ENCODE data around the gene ENPP6. TPM values are rescaled to one million over a fixed set of nuclear protein-coding genes. Genes with fewer than 3 reads are reported as not detected.

The ENPP6 gene
- total and polyA plus RNA-seq, 2 of the 13 experiments (the other 11 are each of a cell fraction or from before 2014, with no cell fraction given) = not detected

- TF ChIP-seq MEIS1 (CRISPR knock-in tag; IDR thresholded peaks at IDR 0.05; ENCODE audit: borderline replicate concordance) (0 out of 2 replicates have a peak, but pooled peaks have one; percentile 34), TSC22D2 (CRISPR knock-in tag; IDR thresholded peaks at IDR 0.05; ENCODE audit: borderline replicate concordance) (no peak), SOX13 (IDR thresholded peaks at IDR 0.05) (no peak), SOX13 (CRISPR knock-in tag; conservative IDR thresholded peaks at IDR 0.05 in 1 of 2, IDR thresholded peaks at IDR 0.05 in 1 of 2) (peak in 1 of 2 experiments; percentile 52; a peak in 2 of 4 replicates), ZNF761 (CRISPR knock-in tag; conservative IDR thresholded peaks at IDR 0.05) (no peak), FOXA1 (IDR thresholded peaks at IDR 0.05) (no peak), FOXA1 (CRISPR knock-in tag; IDR thresholded peaks at IDR 0.05) (peak; percentile 84), FOXK1 (CRISPR knock-in tag; IDR thresholded peaks at IDR 0.05; ENCODE audit: borderline replicate concordance, low read depth) (no peak), FOXO1 (CRISPR knock-in tag; IDR thresholded peaks at IDR 0.05) (no peak; the same call in 1 of the 2 replicates), THRA (CRISPR knock-in tag; IDR thresholded peaks at IDR 0.05; ENCODE audit: borderline replicate concordance) (peak; percentile 52; the same call in 1 of the 2 replicates), ETS1 (CRISPR knock-in tag; IDR thresholded peaks at IDR 0.05) (no peak), ZNF333 (CRISPR knock-in tag; IDR thresholded peaks at IDR 0.05; ENCODE audit: borderline replicate concordance) (no peak), ZFY (CRISPR knock-in tag; IDR thresholded peaks at IDR 0.05) (peak; percentile 40; the same call in 1 of the 2 replicates), HNRNPUL1 (IDR thresholded peaks at IDR 0.05; ENCODE audit: low read depth, low read length) (no peak), TEAD2 (CRISPR knock-in tag; IDR thresholded peaks at IDR 0.05) (0 out of 2 replicates have a peak, but pooled peaks have one; percentile 36), TEAD3 (CRISPR knock-in tag; optimal IDR thresholded peaks at IDR 0.05; ENCODE audit: borderline replicate concordance) (peak; percentile 35), ZNF619 (CRISPR knock-in tag; IDR thresholded peaks at IDR 0.05) (no peak), ZNF143 (CRISPR knock-in tag; IDR thresholded peaks at IDR 0.05) (no peak), HNF4A (CRISPR knock-in tag; IDR thresholded peaks at IDR 0.05) (peak; percentile 87), RFX3 (CRISPR knock-in tag; IDR thresholded peaks at IDR 0.05) (no peak), REPIN1 (CRISPR knock-in tag; IDR thresholded peaks at IDR 0.05; ENCODE audit: borderline replicate concordance, low read depth) (peak; percentile 51; the same call in 1 of the 2 replicates), BCL6 (CRISPR knock-in tag; IDR thresholded peaks at IDR 0.05) (peak; percentile 53), SOX6 (IDR thresholded peaks at IDR 0.05) (no peak), SOX6 (CRISPR knock-in tag; IDR thresholded peaks at IDR 0.05) (peak; percentile 64), TFDP2 (CRISPR knock-in tag; IDR thresholded peaks at IDR 0.05) (0 out of 2 replicates have a peak, but pooled peaks have one; percentile 9), PAX8 (CRISPR knock-in tag; IDR thresholded peaks at IDR 0.05; ENCODE audit: borderline replicate concordance) (no peak), ZNF768 (CRISPR knock-in tag; IDR thresholded peaks at IDR 0.05) (no peak)
Observed at GRCh38 chr4:184080674-184081073, 137.0 kb downstream of the ENPP6 start (continued).

Measured in HepG2 (cell line).